NCI-H2196 (cell line): ENCODE data around the gene TMEM231.

Source experiments
- DNase-seq: peaks from one replicate; lab custom pipeline; 2025; ENCODE audit not compliant: unreplicated experiment; lab: John Stamatoyannopoulos, UW

Gene TMEM231

DNA sequence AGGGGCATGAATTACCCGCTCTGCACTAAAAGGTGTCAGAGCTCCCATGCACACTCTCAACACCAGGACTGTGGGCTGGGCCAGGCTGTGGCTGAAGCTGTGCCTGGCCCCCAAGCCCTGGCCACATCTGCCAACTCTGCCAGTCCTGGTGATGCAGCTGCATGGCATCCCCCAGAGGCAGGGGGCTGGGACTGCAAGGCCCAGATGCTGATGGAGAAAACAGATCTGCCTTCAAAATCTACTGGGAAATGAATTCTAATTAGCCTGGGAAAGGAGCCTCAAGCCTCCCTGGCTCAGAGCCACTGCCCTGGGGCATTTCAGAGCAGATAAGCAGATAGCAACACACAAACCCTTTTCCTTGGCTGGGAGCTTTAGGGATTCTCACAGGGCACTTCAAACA lies 64.2 kb downstream of the TMEM231 start:
- DNase-seq: peak; percentile 69

DNA sequence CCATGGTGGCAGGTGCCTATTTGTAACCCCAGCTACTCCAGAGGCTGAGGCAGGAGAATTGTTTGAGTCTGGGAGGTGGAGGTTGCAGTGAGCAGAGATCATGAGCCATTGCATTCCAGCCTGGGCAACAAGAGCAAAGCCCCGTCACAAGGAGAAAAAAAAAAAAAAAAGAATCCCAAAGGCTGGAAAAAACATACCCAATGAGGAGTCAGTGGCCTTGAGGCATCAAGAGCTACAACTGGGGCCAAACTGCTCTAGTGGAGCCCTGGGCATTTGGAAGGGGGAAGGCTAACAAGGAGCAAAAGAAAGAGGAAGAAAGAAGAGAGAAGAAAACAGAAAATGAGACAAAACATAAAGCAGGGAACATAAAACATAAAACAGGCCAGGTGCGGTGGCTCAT lies 67.7 kb downstream of the TMEM231 start:
- no peak for DNase-seq
